Stimulated activated CD8-positive, alpha-beta memory T cell treated with anti-CD3 and anti-CD28 coated beads, Interleukin-15, amount 100 ng/mL, for 48 hours (primary cell): ENCODE data around the gene RNF208.
A peak's percentile ranks its signal among the peaks of the same experiment; 100 is the strongest.
"Not testable (repeated sequence)": the region's sequence is repeated elsewhere in the genome, so short reads cannot be mapped to it uniquely, and the experiment has no call there.

ENCODE experiments used
- DNase-seq, 2 donors: peaks; one replicate each; pipeline ENCODE4 v3.0.0-alpha.2; 2020; ENCODE audit warnings: low read depth in 2 of 2

The RNF208 gene

GRCh38 chr9:137222190-137223077 is at the start of gene RNF208:
RNF208 (minus strand) TSS chr9:137222240; CDS start chr9:137221212, 1,028 bp downstream.
- DNase-seq, result no peak

GRCh38 chr9:137271696-137272076 is 49.6 kb upstream of the RNF208 start:
- no peak for DNase-seq

GRCh38 chr9:137270929-137271695 is 49.1 kb upstream of the RNF208 start:
- no peak for DNase-seq

GRCh38 chr9:137269231-137269772 is 47.3 kb upstream of the RNF208 start:
- no peak for DNase-seq

- DNase-seq, result no peak
Measured at GRCh38 chr9:137268538-137269201, 46.6 kb upstream of the RNF208 start.

GRCh38 chr9:137267933-137268355 is 45.9 kb upstream of the RNF208 start:
- no peak for DNase-seq

GRCh38 chr9:137266585-137267453 is 44.8 kb upstream of the RNF208 start:
- DNase-seq, result no peak

GRCh38 chr9:137266162-137266527 is 44.1 kb upstream of the RNF208 start:
- DNase-seq, result no peak

GRCh38 chr9:137265496-137266161 is 43.6 kb upstream of the RNF208 start:
- no peak for DNase-seq

GRCh38 chr9:137264067-137264466 is 42.0 kb upstream of the RNF208 start:
- DNase-seq, result no peak

- no peak for DNase-seq
Measured at GRCh38 chr9:137263506-137263905, 41.5 kb upstream of the RNF208 start.

GRCh38 chr9:137262909-137263285 is 40.9 kb upstream of the RNF208 start:
- no peak for DNase-seq

- not testable (repeated sequence) for DNase-seq
Measured at GRCh38 chr9:137262173-137262908, 40.3 kb upstream of the RNF208 start.

- no peak for DNase-seq
Measured at GRCh38 chr9:137256856-137257255, 34.8 kb upstream of the RNF208 start.

- no peak for DNase-seq
Measured at GRCh38 chr9:137256362-137256761, 34.3 kb upstream of the RNF208 start.

GRCh38 chr9:137255448-137256114 is 33.5 kb upstream of the RNF208 start:
- DNase-seq, result no peak

- DNase-seq, result peak; percentile 91 to 94
Measured at GRCh38 chr9:137254624-137255447, 32.8 kb upstream of the RNF208 start, which contains the start of gene NELFB. NELFB (plus strand) TSS chr9:137255327.
